Stimulated activated CD8-positive, alpha-beta memory T cell treated with anti-CD3 and anti-CD28 coated beads, Interleukin-12 subunit alpha, Interleukin-12 subunit beta, amount 100 ng/mL, for 24 hours (primary cell): ENCODE measurements around the gene PXDC1.
"Not testable (repeated sequence)": the region's sequence is repeated elsewhere in the genome, so short reads cannot be mapped to it uniquely, and the experiment has no call there.

Experiments
- DNase-seq: peaks from one replicate; pipeline ENCODE4 v3.0.0-alpha.2; 2020; ENCODE audit errors: extremely low read depth

The PXDC1 gene

GRCh38 chr6:3711776-3712175 lies 39.7 kb downstream of the PXDC1 start:
- no peak for DNase-seq

GRCh38 chr6:3710403-3710802 lies 41.1 kb downstream of the PXDC1 start:
- no peak for DNase-seq

GRCh38 chr6:3708540-3708939 lies 43.0 kb downstream of the PXDC1 start:
- DNase-seq, result no peak

DNA sequence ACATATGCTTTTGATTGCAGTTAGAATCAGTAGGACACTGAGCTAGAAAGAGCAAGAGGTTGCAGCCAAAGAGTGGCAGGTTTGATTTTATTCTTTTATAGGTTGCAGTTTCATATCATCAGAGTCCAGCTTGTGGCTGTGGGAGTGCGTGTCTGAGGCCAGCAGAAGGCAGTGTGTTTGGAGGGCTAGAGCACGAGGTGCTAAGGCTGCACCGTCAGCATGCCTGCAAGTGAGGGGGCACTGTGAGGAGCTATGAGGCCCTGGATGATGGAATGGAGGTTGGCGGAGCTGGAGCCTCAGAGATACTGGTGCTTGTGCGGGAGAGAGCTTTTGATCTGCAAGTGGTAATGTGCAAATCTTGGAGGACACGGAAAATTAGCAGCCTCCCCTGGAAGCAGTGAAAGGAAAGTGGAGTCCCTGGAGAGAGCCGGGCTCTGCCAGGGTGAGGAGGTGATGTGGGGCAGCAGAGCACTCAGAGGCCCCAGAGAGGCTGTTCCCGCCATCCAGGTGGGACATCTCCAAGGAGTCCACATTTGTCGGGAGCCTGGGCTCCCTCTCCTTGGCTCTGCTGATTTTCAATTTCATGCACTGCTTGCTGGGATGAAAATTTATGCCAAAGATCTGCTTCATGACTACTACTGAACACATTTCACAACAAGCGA lies 43.6 kb downstream of the PXDC1 start:
- no peak for DNase-seq

- DNase-seq, result no peak
These were observed 44.5 kb downstream of the PXDC1 start for GRCh38 chr6:3707024-3707423.

DNA sequence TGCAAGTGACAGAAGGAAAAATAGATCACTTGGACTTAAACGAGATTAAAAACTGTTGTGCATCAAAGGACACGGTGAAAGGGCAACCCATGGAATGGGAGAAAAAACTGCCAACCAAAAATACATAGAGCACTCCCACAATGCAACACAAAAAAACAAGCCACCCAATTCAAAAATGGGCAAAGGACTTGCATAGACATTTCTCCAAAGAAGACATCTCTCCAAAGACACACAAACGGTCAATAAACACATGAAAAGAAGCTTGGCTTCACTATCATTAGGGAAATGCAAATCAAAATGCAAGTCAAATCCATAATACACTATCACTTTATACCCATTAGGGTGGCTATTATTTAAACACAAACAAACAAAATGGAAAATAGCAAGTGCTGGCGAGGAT lies 45.0 kb downstream of the PXDC1 start:
- DNase-seq, result no peak

GRCh38 chr6:3701631-3702030 lies 49.9 kb downstream of the PXDC1 start:
- DNase-seq, result no peak

DNA sequence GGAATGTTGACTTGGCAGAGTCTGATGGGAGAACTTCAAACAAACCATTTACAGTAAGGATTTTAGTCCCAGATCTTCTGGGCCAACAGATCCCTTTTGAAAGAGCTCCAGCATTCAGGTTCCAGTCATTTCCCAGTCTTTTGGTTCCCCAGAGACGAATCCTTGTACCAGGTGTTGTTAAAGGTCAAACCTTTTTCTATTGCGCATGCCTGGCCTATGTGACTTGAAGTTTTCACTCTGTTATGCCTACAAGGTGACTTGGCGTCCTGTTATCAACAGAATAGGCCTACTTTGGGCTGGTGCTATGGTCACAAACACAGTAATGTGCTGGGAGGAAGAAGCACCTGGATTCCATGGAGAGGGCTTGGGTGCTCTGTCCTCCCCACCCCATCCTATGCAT lies 52.3 kb downstream of the PXDC1 start:
- DNase-seq, result no peak

- no peak for DNase-seq
These were observed 53.5 kb downstream of the PXDC1 start for GRCh38 chr6:3698021-3698420.

- no peak for DNase-seq
These were observed 53.9 kb downstream of the PXDC1 start for GRCh38 chr6:3697609-3698008.

DNA sequence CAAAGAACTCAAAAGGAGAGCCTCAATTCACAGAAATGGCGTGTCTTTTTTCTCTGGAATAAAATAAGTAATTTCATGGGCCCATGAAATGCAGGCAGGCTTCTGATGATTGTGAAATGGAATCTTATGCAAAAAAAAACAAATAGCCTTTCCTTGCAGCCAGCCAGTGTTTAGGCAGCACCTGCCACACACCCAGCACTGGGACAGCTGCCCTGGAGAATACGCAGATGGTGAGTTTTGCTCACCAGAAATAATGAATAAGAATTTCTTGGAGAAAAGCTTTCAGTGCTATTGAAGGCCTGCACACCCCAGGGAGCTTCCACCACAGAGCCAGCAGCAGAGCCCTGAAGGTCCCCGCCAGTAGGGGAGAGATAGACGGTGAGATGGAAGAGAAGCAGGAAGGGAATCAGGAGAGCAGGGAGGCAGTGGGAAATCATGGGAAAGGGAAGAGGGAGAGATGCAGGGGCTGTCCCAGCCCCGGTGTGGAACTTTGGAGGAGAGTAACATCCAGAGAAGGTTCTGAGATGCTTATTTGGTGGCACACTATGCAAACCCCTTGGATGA lies 54.9 kb downstream of the PXDC1 start:
- no peak for DNase-seq

GRCh38 chr6:3695065-3695817 lies 56.3 kb downstream of the PXDC1 start:
- DNase-seq, result no peak

GRCh38 chr6:3693831-3694230 lies 57.7 kb downstream of the PXDC1 start:
- no peak for DNase-seq

DNA sequence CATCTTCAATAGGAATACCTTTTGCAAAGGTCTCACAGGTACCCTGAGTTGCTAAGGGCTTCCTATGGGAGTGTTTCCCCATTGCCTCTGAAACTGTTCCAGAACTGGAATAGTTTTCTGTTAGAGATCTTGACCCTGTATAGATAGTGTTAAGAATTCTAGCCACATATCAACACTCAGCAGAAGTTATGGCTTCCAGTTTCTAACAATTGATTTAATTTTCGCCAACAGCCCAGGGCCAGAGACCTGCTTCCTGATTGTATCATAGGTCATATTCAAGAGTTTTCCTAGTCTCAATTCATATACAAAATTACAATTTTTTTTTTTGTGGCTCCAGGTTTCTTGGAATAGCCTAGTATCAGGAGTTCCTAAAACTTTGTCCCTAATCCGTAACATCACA lies 61.0 kb downstream of the PXDC1 start:
- DNase-seq, result no peak

GRCh38 chr6:3687847-3688246 lies 63.7 kb downstream of the PXDC1 start:
- DNase-seq, result no peak

DNA sequence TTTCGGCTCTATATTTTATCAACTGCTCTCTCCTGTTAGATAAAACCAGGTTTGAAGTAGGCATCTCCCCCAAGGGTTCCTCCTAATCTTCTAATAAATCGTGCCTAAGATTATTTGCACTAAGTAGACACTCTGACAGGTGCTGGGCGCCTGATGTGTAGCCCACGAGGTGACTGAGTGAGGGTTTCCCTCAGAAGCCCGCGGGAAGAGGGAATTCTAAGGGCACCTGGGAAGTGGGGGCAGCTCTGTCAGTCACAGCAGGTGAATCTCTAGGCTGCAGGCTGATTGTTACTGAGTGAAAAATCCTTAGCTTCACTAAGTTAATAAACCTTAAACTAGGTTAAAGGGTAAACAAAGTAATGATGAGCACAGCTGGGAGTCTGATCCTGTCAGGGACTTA lies 68.2 kb downstream of the PXDC1 start:
- DNase-seq, result no peak

- DNase-seq, result no peak
These were observed 72.6 kb downstream of the PXDC1 start for GRCh38 chr6:3678946-3679345.

DNA sequence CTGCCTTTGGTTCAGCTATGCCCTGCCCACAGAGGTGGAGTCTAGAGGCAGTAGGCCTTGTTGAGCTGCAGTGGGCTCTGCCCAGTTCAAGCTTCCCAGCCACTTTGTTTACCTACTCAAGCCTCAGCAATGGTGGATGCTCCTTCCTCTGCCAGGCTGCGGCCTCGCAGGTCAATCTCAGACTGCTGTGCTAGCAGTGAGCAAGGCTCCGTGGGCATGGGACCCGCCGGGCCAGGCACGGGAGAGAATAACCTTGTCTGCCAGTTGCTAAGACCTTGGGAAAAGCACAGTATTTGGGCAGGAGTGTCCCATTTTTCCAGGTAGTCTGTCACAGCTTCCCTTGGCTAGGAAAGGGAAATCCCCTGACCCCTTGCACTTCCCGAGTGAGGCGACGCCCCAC lies 73.8 kb downstream of the PXDC1 start:
- DNase-seq, result not testable (repeated sequence)

GRCh38 chr6:3677351-3677750 lies 74.2 kb downstream of the PXDC1 start:
- not testable (repeated sequence) for DNase-seq
